ENCODE data around the gene FAM168A. TPM values are rescaled to one million over a fixed set of nuclear protein-coding genes. Genes with fewer than 3 reads are reported as not detected.

FAM168A gene
- total RNA-seq, 1 experiment from 2014 or later: 25.9 TPM

DNA sequence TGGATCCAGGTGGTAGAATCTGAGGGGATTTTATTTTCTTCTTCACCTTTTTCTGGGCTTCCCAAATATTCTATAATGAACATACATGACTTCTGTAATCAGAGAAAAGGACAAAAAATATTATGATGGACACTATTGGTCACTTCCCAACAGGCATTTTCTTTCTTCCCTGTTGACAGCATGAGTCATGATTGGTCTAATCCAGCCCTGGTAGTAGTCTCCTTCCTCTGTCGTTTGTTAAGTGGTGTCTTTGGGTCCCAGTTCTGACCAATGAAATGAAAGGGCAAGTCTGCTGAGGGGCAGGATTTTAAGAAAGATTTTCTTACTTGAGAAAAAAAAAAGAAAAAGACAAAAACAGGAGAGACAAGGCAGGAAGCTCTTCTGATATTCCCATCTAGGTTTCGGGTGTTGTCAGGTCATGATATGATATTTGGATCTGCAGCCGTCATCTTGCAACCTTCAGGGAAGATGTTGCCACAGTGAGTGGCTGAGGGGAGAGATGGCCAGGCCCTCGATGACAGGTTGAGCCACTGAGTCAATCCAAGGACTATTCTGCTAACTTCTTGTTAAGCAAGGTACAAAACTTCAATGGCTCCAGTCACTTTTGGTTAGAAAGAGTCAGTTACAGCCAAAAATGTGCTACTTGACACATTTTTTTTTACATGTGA is 25.1 kb upstream of the FAM168A start:
- Mint-ChIP-seq H3K9me3 (no peaks in the 10 kb centered on the region), H3K4me1 (peaks cover 6% of the 10 kb centered on the region), H3K4me3 (no peak overlapping the region), H3K36me3 (no peaks in the 10 kb centered on the region), H3K27ac (no peak overlapping the region), H3K27me3 (ENCODE audit: low read depth) (peaks cover 82% of the 10 kb centered on the region)
- ATAC-seq: no peak
- TF ChIP-seq, protein P1, sequence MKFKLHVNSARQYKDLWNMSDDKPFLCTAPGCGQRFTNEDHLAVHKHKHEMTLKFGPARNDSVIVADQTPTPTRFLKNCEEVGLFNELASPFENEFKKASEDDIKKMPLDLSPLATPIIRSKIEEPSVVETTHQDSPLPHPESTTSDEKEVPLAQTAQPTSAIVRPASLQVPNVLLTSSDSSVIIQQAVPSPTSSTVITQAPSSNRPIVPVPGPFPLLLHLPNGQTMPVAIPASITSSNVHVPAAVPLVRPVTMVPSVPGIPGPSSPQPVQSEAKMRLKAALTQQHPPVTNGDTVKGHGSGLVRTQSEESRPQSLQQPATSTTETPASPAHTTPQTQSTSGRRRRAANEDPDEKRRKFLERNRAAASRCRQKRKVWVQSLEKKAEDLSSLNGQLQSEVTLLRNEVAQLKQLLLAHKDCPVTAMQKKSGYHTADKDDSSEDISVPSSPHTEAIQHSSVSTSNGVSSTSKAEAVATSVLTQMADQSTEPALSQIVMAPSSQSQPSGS (CRISPR knock-in tag; IDR thresholded peaks at IDR 0.05; ENCODE audit: borderline replicate concordance, low read depth): no peak
- TF ChIP-seq GTF2I (CRISPR knock-in tag; conservative IDR thresholded peaks at IDR 0.05) (no peak), NFYB (CRISPR knock-in tag; conservative IDR thresholded peaks at IDR 0.05; ENCODE audit: low read depth) (no peak), STAT6 (CRISPR knock-in tag; conservative IDR thresholded peaks at IDR 0.05; ENCODE audit: low read depth) (no peak), OVOL2 (CRISPR knock-in tag; IDR thresholded peaks at IDR 0.05; ENCODE audit: borderline replicate concordance) (no peak), E2F4 (CRISPR knock-in tag; IDR thresholded peaks at IDR 0.05; ENCODE audit: borderline replicate concordance, low read depth) (no peak)
- TF ChIP-seq, protein P2, sequence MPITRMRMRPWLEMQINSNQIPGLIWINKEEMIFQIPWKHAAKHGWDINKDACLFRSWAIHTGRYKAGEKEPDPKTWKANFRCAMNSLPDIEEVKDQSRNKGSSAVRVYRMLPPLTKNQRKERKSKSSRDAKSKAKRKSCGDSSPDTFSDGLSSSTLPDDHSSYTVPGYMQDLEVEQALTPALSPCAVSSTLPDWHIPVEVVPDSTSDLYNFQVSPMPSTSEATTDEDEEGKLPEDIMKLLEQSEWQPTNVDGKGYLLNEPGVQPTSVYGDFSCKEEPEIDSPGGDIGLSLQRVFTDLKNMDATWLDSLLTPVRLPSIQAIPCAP (CRISPR knock-in tag; IDR thresholded peaks at IDR 0.05): no peak
- DNase-seq (ENCODE audit: low spot score): no peak
- CTCF ChIA-PET: interaction anchor here (10.1 kb wide), 1 partner anchor 38 kb away, joined by 328 read pairs; no protein-coding TSS in a partner anchor
- POLR2A ChIA-PET: no interaction called here

DNA sequence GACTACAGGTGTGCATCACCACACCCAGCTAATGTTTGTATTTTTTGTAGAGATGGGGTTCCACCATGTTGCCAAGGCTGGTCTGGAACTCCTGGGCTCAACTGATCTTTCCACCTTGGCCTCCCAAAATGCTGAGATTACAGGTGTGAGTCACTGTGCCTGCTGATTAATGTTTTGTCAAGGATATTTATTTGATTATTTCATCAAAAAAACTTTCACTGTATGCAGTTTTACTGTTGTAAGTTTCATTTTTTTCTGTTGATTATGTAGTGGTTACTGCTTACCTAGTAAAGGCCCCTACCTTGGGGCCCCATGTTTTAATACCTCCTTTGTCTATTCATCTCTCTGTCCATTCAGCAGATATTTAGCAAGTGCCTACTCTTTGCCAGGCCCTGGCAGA is 16.7 kb upstream of the FAM168A start:
- Mint-ChIP-seq H3K9me3 (0 out of 2 replicates have a peak, but pooled peaks cover 3% of the 10 kb centered on the region), H3K4me1 (0 out of 2 replicates have a peak, but pooled peaks cover 3% of the 10 kb centered on the region), H3K27me3 (ENCODE audit: low read depth) (peaks cover 4% of the 10 kb centered on the region), H3K27ac (no peak overlapping the region), H3K36me3 (no peaks in the 10 kb centered on the region), H3K4me3 (no peak overlapping the region)
- DNase-seq (ENCODE audit: low spot score) (no peak), ATAC-seq (no peak)
- ChIA-PET CTCF (interaction anchor here (6.0 kb wide), 1 partner anchor 10 kb away, joined by 33 read pairs; no protein-coding TSS in a partner anchor), POLR2A (interaction anchor here (1.6 kb wide), 1 partner anchor 16 kb away, joined by 4 read pairs; the partner anchor contains the start of gene FAM168A)
- TF ChIP-seq ZNF121 (CRISPR knock-in tag; IDR thresholded peaks at IDR 0.05): no peak
- TF ChIP-seq STAT6 (CRISPR knock-in tag; conservative IDR thresholded peaks at IDR 0.05; ENCODE audit: low read depth): no peak
- TF ChIP-seq, protein P3, sequence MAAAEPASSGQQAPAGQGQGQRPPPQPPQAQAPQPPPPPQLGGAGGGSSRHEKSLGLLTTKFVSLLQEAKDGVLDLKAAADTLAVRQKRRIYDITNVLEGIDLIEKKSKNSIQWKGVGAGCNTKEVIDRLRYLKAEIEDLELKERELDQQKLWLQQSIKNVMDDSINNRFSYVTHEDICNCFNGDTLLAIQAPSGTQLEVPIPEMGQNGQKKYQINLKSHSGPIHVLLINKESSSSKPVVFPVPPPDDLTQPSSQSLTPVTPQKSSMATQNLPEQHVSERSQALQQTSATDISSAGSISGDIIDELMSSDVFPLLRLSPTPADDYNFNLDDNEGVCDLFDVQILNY (CRISPR knock-in tag; IDR thresholded peaks at IDR 0.05): no peak
- TF ChIP-seq, protein P2 (CRISPR knock-in tag; IDR thresholded peaks at IDR 0.05): no peak
- TF ChIP-seq RORB (CRISPR knock-in tag; IDR thresholded peaks at IDR 0.05): no peak
- TF ChIP-seq, protein P4, sequence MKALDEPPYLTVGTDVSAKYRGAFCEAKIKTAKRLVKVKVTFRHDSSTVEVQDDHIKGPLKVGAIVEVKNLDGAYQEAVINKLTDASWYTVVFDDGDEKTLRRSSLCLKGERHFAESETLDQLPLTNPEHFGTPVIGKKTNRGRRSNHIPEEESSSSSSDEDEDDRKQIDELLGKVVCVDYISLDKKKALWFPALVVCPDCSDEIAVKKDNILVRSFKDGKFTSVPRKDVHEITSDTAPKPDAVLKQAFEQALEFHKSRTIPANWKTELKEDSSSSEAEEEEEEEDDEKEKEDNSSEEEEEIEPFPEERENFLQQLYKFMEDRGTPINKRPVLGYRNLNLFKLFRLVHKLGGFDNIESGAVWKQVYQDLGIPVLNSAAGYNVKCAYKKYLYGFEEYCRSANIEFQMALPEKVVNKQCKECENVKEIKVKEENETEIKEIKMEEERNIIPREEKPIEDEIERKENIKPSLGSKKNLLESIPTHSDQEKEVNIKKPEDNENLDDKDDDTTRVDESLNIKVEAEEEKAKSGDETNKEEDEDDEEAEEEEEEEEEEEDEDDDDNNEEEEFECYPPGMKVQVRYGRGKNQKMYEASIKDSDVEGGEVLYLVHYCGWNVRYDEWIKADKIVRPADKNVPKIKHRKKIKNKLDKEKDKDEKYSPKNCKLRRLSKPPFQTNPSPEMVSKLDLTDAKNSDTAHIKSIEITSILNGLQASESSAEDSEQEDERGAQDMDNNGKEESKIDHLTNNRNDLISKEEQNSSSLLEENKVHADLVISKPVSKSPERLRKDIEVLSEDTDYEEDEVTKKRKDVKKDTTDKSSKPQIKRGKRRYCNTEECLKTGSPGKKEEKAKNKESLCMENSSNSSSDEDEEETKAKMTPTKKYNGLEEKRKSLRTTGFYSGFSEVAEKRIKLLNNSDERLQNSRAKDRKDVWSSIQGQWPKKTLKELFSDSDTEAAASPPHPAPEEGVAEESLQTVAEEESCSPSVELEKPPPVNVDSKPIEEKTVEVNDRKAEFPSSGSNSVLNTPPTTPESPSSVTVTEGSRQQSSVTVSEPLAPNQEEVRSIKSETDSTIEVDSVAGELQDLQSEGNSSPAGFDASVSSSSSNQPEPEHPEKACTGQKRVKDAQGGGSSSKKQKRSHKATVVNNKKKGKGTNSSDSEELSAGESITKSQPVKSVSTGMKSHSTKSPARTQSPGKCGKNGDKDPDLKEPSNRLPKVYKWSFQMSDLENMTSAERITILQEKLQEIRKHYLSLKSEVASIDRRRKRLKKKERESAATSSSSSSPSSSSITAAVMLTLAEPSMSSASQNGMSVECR (CRISPR knock-in tag; IDR thresholded peaks at IDR 0.05; ENCODE audit: borderline replicate concordance): no peak
- TF ChIP-seq SMAD4 (CRISPR knock-in tag; IDR thresholded peaks at IDR 0.05): no peak
- TF ChIP-seq OVOL2 (CRISPR knock-in tag; IDR thresholded peaks at IDR 0.05; ENCODE audit: borderline replicate concordance): no peak
- TF ChIP-seq ZNF138 (CRISPR knock-in tag; conservative IDR thresholded peaks at IDR 0.05): no peak
- TF ChIP-seq, protein P5, sequence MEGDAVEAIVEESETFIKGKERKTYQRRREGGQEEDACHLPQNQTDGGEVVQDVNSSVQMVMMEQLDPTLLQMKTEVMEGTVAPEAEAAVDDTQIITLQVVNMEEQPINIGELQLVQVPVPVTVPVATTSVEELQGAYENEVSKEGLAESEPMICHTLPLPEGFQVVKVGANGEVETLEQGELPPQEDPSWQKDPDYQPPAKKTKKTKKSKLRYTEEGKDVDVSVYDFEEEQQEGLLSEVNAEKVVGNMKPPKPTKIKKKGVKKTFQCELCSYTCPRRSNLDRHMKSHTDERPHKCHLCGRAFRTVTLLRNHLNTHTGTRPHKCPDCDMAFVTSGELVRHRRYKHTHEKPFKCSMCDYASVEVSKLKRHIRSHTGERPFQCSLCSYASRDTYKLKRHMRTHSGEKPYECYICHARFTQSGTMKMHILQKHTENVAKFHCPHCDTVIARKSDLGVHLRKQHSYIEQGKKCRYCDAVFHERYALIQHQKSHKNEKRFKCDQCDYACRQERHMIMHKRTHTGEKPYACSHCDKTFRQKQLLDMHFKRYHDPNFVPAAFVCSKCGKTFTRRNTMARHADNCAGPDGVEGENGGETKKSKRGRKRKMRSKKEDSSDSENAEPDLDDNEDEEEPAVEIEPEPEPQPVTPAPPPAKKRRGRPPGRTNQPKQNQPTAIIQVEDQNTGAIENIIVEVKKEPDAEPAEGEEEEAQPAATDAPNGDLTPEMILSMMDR (IDR thresholded peaks at IDR 0.05): no peak
